Skeletal muscle tissue (tissue), 4 donors: ENCODE results near the gene ARID5B. TPM values are rescaled to one million over a fixed set of nuclear protein-coding genes. Genes with fewer than 3 reads are reported as not detected.

ENCODE experiments used
- H3K27ac ChIP-seq: one replicate; pipeline ENCODE4 v1.7.0; 2013; ENCODE audit warnings: mild to moderate bottlenecking, low read depth, low read length, inconsistent platforms
- H3K27me3 ChIP-seq, 3 donors: one replicate each; pipeline ENCODE4 v1.7.0; 2013; ENCODE audit warnings: low read length in 3 of 3; ENCODE audit not compliant: control insufficient read depth in 3 of 3, insufficient read depth in 3 of 3
- H3K36me3 ChIP-seq, 3 donors: one replicate each; pipeline ENCODE4 v1.7.0; 2013; ENCODE audit warnings: low read length in 3 of 3; ENCODE audit not compliant: control insufficient read depth in 3 of 3, insufficient read depth in 3 of 3
- H3K4me1 ChIP-seq, 3 donors: one replicate each; pipeline ENCODE4 v1.7.0; 2013; ENCODE audit warnings: low read length in 3 of 3, mild to moderate bottlenecking in 3 of 3; ENCODE audit not compliant: control insufficient read depth in 3 of 3, insufficient read depth in 3 of 3
- H3K4me3 ChIP-seq, 3 donors: one replicate each; pipeline ENCODE4 v1.7.0; 2013; ENCODE audit warnings: low read length in 3 of 3
- H3K9ac ChIP-seq, 3 donors: one replicate each; pipeline ENCODE4 v1.7.0; 2013; ENCODE audit warnings: low read length in 3 of 3, mild to moderate bottlenecking in 3 of 3, moderate library complexity in 2 of 3, low read depth in 1 of 3
- H3K9me3 ChIP-seq, 3 donors: one replicate each; pipeline ENCODE4 v1.7.0; 2013; ENCODE audit warnings: low read length in 3 of 3; ENCODE audit not compliant: control insufficient read depth in 3 of 3
- total RNA-seq: library from RNA; depleted of rRNA; stranded (reverse); fragments of >200 nt; gene quantifications from one replicate; pipeline ENCODE4 v1.2.3, GENCODE V29; 2014
- donor health status: Osteomylitis.

The ARID5B gene
- total RNA-seq, 1 donor from 2014 or later = 27.7 TPM

DNA sequence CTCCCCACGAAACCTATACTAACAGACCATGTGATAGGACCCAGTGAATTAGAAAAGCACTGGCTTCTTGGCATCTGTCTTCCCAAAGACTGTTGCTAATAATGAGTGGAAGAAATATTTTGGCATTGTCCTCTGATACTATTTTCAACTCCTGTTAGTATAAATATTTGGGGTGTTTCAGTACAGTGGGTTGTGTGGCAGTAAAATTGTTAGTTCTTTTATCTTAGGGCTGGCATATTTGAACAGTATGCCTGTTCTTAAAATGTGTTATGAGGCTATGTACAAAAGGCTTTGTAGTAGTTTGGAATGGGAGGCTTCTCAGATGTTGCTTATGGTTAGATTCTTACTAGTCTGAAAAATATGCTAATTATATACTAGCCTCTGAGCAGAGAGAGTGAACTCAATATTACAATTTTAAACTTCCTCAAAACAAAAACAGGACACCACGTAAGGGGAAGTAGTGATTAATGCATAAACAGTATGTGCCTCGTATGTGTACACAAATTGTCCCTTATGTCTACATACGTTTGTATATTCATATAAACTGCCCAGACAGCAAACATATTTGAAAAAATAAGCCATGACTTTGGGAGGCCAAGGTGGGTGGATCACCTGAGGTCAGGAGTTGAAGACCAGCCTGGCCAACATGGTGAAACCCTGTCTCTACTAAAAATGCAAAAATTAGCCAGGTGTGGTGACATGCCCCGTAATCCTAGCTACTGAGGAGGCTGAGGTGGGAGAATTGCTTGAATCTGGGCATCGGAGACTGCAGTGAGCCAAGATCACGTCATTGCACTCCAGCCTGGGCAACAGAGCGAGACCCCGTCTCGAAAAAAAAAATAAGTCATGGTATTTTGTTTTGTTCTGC, 115.4 kb downstream of the ARID5B start:
- H3K27ac ChIP-seq = peak overlapping the region; percentile 64
- H3K9me3 ChIP-seq = no peaks in the 10 kb centered on the region
- peaks cover 2 to 31% (median 31%) of the 10 kb centered on the region in 3 donors for H3K4me1 ChIP-seq
- no peaks in the 10 kb centered on the region for H3K27me3 ChIP-seq
- no peak overlapping the region for H3K9ac ChIP-seq
- H3K36me3 ChIP-seq = peaks cover 0 to 2% (median 0%) of the 10 kb centered on the region in 3 donors
- H3K4me3 ChIP-seq = no peak overlapping the region

DNA sequence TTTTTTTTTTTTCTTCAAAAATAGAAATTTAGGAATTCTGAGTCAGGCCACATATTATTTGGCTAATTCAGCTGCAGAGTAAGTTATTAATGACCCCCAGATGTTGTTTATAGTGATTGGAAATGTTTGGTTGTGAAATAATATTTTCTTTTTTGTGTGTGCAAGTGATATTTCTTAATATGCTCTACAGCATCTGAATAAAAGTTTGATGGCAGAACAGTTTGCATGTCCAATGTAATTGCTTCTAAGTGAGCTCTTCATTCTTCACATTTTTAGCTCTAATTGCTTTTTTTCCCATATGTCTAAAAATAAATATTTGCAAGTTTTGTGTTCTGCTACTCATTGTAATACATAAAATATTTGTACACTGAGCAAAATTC, 116.0 kb downstream of the ARID5B start:
- peaks cover 2 to 31% (median 31%) of the 10 kb centered on the region in 3 donors for H3K4me1 ChIP-seq
- H3K4me3 ChIP-seq = no peak overlapping the region
- no peak overlapping the region for H3K9ac ChIP-seq

DNA sequence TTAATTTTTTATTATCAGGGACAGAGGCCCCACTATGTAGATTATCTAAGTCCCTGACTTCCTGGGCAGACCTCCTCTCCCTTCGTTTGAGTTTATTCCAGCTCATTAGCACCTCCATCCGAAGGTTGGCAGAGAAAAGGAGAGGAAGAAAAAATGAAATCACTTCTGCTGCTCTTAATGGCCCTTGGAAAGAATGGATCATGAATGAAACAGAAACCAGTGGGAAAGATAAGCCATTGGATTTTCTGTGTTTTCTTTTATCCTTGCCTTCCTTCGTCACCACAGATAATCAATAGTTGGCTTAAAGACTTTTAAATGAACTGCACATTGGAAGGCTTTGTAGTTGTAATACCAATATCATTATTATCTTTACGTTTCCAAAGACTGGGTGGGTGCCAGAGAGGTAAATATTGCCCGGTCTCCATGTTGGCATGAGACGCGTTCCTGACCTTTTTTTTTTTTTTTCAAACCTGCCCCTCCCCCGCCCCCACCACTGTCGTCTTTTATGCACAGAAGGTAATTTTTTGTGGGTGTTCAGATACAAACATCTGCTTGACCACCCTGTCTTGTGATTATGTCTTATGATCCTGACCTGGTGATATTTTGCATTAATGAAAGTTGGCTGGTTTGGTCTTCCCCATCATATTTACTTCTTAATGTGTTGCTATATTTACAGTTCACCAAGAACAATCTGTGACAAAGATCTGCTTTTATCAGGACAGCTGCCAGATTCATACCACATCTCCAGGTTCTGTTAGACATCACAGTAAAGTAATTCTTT, 116.8 kb downstream of the ARID5B start:
- H3K9me3 ChIP-seq = no peaks in the 10 kb centered on the region
- H3K4me3 ChIP-seq = peak overlapping the region in 2 of 3 donors; percentile 5 to 17
- peak overlapping the region; percentile 65 for H3K27ac ChIP-seq
- H3K27me3 ChIP-seq = no peaks in the 10 kb centered on the region
- no peaks in the 10 kb centered on the region for H3K36me3 ChIP-seq
- peaks cover 2 to 31% (median 31%) of the 10 kb centered on the region in 3 donors for H3K4me1 ChIP-seq
- H3K9ac ChIP-seq = no peak overlapping the region

More for the DNA sequence above, 116.0 kb downstream of the ARID5B start:
- Histone ChIP-seq H3K27me3 (no peaks in the 10 kb centered on the region), H3K27ac (peak overlapping the region; percentile 64), H3K9me3 (no peaks in the 10 kb centered on the region), H3K36me3 (no peaks in the 10 kb centered on the region)

GRCh38 chr10:62019013-62019684, 117.7 kb downstream of the ARID5B start:
- Histone ChIP-seq H3K27me3 (no peaks in the 10 kb centered on the region), H3K4me3 (peak overlapping the region in 1 of 3 donors; percentile 2), H3K9me3 (no peaks in the 10 kb centered on the region), H3K9ac (no peak overlapping the region), H3K36me3 (no peaks in the 10 kb centered on the region), H3K27ac (peak overlapping the region; percentile 65), H3K4me1 (peaks cover 2 to 31% (median 31%) of the 10 kb centered on the region in 3 donors)

DNA sequence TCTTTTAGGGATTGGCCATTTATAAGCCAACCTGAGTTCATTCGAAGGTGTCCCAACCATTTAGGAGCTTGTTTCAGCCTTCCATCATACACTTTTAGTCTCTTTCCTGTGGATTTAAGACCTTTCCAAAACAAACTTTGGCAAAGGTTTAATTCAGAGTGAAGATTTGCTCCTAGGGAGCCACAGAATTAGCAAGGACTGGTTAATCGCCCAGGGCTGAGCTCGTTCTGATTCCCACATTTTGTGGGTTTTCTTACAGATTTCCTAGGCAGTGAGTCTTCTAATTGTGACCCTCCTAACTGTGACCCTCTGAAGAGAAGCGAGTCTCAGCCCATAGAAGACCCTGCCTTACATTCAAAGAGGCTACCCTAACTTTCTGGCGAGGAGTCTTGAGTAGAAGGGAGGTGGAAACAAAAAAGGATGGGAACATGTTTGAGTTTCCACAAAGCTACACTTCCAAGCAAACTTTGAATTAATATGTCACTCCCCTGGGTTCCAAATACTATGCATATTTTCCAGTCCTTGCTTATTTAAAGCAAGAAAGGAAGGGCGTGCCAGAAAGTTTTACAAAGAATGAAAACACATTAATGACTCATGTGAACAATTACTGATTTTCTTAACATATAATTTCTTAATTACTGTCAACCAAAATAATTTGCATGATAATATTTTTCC, 118.3 kb downstream of the ARID5B start:
- peak overlapping the region in 1 of 3 donors; percentile 2 for H3K4me3 ChIP-seq
- H3K9me3 ChIP-seq = no peaks in the 10 kb centered on the region
- H3K27me3 ChIP-seq = no peaks in the 10 kb centered on the region
- no peaks in the 10 kb centered on the region for H3K36me3 ChIP-seq
- peak overlapping the region; percentile 65 for H3K27ac ChIP-seq
- peaks cover 2 to 31% (median 31%) of the 10 kb centered on the region in 3 donors for H3K4me1 ChIP-seq
- H3K9ac ChIP-seq = no peak overlapping the region

DNA sequence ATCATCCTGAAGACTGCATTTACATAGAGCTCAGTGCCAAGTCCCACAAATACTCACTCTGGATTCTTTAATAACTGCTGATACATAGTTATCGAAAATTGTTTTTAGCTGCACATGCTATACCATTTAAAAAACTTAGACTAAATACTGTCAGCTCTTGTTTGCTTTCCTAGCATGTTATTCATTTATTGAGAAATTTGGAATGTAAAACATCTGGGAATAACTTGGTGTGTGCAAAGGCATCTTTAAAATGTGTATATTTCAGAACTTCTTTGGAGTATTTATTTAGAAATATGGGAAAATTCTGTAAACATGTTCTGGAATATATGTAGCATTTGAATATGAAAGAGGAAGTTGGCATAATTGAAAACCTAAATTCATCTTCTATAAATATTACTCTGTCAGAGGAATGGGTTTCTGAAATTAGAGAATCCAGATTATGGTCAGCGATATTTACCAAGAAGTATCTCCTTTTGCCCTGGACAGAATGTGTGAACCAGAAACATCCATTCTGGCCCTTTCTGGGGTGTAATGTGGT, 119.7 kb downstream of the ARID5B start:
- Histone ChIP-seq H3K36me3 (no peaks in the 10 kb centered on the region), H3K4me1 (peaks cover 2 to 30% (median 29%) of the 10 kb centered on the region in 3 donors), H3K27ac (no peak overlapping the region)

GRCh38 chr10:62021978-62022802, 120.7 kb downstream of the ARID5B start:
- Histone ChIP-seq H3K36me3 (no peaks in the 10 kb centered on the region), H3K4me3 (no peak overlapping the region), H3K4me1 (peaks cover 0 to 22% (median 19%) of the 10 kb centered on the region in 3 donors), H3K9me3 (no peaks in the 10 kb centered on the region), H3K9ac (no peak overlapping the region), H3K27ac (no peak overlapping the region), H3K27me3 (no peaks in the 10 kb centered on the region)

More for the DNA sequence above, 119.7 kb downstream of the ARID5B start:
- Histone ChIP-seq H3K4me3 (no peak overlapping the region), H3K9ac (no peak overlapping the region), H3K27me3 (no peaks in the 10 kb centered on the region), H3K9me3 (no peaks in the 10 kb centered on the region)

- H3K36me3 ChIP-seq = no peaks in the 10 kb centered on the region
- no peaks in the 10 kb centered on the region for H3K9me3 ChIP-seq
- H3K27ac ChIP-seq = no peak overlapping the region
- peaks cover 0 to 21% (median 16%) of the 10 kb centered on the region in 3 donors for H3K4me1 ChIP-seq
- H3K4me3 ChIP-seq = no peak overlapping the region
- H3K9ac ChIP-seq = no peak overlapping the region
- H3K27me3 ChIP-seq = no peaks in the 10 kb centered on the region
These were observed 121.3 kb downstream of the ARID5B start for GRCh38 chr10:62022830-62023229.
